ENCODE data around the gene MICAL1.

MICAL1 gene

DNA sequence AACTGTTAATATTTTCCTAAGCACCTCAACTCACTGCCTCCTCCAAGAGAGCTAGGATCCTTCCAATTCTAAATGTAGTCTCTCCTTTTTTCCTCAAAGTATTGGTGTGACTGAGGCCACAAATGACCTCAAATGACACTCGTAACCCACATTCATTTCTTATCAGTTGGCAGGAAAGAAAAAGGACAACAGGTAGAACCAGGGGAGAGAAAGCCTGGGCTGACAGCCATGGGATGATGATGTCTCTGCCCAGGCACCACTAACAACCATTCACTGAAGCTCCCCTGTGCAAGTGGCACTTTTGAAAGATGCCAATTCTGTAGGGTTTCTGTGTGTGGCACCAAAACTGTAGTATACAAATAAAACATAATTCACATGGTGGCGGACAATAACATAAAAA lies 20.1 kb upstream of the MICAL1 start:
- no peak overlapping the region for H3K27ac ChIP-seq (replicated peaks)
- H3K4me3 ChIP-seq (replicated peaks; ENCODE audit: insufficient read depth, low read length) = no peak overlapping the region
- TF ChIP-seq, protein P1, sequence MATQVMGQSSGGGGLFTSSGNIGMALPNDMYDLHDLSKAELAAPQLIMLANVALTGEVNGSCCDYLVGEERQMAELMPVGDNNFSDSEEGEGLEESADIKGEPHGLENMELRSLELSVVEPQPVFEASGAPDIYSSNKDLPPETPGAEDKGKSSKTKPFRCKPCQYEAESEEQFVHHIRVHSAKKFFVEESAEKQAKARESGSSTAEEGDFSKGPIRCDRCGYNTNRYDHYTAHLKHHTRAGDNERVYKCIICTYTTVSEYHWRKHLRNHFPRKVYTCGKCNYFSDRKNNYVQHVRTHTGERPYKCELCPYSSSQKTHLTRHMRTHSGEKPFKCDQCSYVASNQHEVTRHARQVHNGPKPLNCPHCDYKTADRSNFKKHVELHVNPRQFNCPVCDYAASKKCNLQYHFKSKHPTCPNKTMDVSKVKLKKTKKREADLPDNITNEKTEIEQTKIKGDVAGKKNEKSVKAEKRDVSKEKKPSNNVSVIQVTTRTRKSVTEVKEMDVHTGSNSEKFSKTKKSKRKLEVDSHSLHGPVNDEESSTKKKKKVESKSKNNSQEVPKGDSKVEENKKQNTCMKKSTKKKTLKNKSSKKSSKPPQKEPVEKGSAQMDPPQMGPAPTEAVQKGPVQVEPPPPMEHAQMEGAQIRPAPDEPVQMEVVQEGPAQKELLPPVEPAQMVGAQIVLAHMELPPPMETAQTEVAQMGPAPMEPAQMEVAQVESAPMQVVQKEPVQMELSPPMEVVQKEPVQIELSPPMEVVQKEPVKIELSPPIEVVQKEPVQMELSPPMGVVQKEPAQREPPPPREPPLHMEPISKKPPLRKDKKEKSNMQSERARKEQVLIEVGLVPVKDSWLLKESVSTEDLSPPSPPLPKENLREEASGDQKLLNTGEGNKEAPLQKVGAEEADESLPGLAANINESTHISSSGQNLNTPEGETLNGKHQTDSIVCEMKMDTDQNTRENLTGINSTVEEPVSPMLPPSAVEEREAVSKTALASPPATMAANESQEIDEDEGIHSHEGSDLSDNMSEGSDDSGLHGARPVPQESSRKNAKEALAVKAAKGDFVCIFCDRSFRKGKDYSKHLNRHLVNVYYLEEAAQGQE (IDR thresholded peaks at IDR 0.05; ENCODE audit: insufficient replicate concordance, low read depth) = no peak
- no peak for TF ChIP-seq POLR2AphosphoS5 (IDR thresholded peaks at IDR 0.05; ENCODE audit: low read depth)
- no peak for TF ChIP-seq SPI1 (IDR thresholded peaks at IDR 0.05; ENCODE audit: borderline replicate concordance, low read depth)
- TF ChIP-seq, protein P2, sequence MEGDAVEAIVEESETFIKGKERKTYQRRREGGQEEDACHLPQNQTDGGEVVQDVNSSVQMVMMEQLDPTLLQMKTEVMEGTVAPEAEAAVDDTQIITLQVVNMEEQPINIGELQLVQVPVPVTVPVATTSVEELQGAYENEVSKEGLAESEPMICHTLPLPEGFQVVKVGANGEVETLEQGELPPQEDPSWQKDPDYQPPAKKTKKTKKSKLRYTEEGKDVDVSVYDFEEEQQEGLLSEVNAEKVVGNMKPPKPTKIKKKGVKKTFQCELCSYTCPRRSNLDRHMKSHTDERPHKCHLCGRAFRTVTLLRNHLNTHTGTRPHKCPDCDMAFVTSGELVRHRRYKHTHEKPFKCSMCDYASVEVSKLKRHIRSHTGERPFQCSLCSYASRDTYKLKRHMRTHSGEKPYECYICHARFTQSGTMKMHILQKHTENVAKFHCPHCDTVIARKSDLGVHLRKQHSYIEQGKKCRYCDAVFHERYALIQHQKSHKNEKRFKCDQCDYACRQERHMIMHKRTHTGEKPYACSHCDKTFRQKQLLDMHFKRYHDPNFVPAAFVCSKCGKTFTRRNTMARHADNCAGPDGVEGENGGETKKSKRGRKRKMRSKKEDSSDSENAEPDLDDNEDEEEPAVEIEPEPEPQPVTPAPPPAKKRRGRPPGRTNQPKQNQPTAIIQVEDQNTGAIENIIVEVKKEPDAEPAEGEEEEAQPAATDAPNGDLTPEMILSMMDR (IDR thresholded peaks at IDR 0.05; ENCODE audit: insufficient read depth, low read length) = no peak
- TF ChIP-seq GABPA (IDR thresholded peaks at IDR 0.05; ENCODE audit: low read depth) = no peak
- H3K27me3 ChIP-seq (ENCODE audit: insufficient read depth, poor library complexity, severe bottlenecking) = no peaks in the 10 kb centered on the region
- DNase-seq (ENCODE audit: low read depth in 1 of 2, low spot score in 1 of 2) = no peak

DNA sequence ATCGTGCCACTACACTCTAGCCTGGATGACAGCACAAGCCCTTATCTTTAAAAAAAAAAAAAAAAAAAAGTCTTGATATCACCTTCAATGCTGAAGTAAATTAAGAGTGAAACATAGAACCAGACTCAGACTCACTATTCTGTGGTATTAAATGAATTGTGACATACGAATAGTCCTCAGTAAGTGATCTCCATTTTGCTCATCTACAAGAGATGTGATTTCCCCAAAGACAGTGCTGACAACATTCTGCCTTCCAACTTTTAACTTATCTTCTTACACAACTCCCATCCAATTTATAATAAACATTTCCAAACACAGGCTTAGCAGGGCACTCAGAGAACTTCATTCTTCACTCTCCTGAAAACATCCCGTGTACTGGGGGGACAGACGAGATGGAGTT lies 19.4 kb upstream of the MICAL1 start:
- Histone ChIP-seq H3K4me3 (replicated peaks; ENCODE audit: insufficient read depth, low read length) (no peak overlapping the region), H3K27me3 (ENCODE audit: insufficient read depth, poor library complexity, severe bottlenecking) (no peaks in the 10 kb centered on the region), H3K27ac (replicated peaks) (no peak overlapping the region)
- no peak for DNase-seq (ENCODE audit: low read depth in 1 of 2, low spot score in 1 of 2)
- TF ChIP-seq GABPA (IDR thresholded peaks at IDR 0.05; ENCODE audit: low read depth) (no peak), POLR2AphosphoS5 (IDR thresholded peaks at IDR 0.05; ENCODE audit: low read depth) (no peak), SPI1 (IDR thresholded peaks at IDR 0.05; ENCODE audit: borderline replicate concordance, low read depth) (no peak)
- TF ChIP-seq, protein P1 (IDR thresholded peaks at IDR 0.05; ENCODE audit: insufficient replicate concordance, low read depth) = no peak
- TF ChIP-seq, protein P2 (IDR thresholded peaks at IDR 0.05; ENCODE audit: insufficient read depth, low read length) = no peak

DNA sequence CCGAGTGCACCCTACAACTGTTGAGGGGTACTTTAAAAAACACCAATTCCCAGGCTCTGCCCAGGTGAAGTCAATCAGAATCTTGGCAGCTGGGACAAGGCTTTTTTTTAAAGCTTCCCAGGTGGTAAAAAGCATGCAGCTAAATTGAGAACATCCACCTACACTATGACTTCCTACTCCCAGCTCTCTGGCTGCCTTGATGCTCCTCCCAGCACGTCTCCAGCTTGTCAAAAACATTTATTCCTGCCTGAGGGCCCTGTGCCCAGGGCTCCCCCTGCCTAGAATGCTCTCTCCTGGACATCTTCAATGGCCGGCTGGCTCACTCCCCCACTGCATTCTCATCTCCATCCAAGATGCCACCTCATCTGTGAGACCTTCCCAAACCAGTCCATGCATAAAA lies 17.5 kb upstream of the MICAL1 start:
- Histone ChIP-seq H3K27me3 (ENCODE audit: insufficient read depth, poor library complexity, severe bottlenecking) (no peaks in the 10 kb centered on the region), H3K4me3 (replicated peaks; ENCODE audit: insufficient read depth, low read length) (no peak overlapping the region), H3K27ac (replicated peaks) (no peak overlapping the region)
- TF ChIP-seq POLR2AphosphoS5 (IDR thresholded peaks at IDR 0.05; ENCODE audit: low read depth) (no peak), SPI1 (IDR thresholded peaks at IDR 0.05; ENCODE audit: borderline replicate concordance, low read depth) (no peak), GABPA (IDR thresholded peaks at IDR 0.05; ENCODE audit: low read depth) (no peak)
- TF ChIP-seq, protein P1 (IDR thresholded peaks at IDR 0.05; ENCODE audit: insufficient replicate concordance, low read depth) = no peak
- TF ChIP-seq, protein P2 (IDR thresholded peaks at IDR 0.05; ENCODE audit: insufficient read depth, low read length) = no peak
- no peak for DNase-seq (ENCODE audit: low read depth in 1 of 2, low spot score in 1 of 2)
